SK-N-SH treated with all-trans-retinoic acid at 6 μM for 48 hours (cell line): ENCODE data around the gene PPP1R14D.

Experiments used
- ARNTL ChIP-seq: fragments of 450-650 bp; formaldehyde crosslinking; IDR thresholded peaks from 2 replicates; pipeline ENCODE4 v1.5.0; 2020; ENCODE audit warnings: low read depth, mild to moderate bottlenecking, moderate library complexity, borderline replicate concordance
- BACH2 ChIP-seq: fragments of 250-450 bp; sonication (Bioruptor Pico); IDR thresholded peaks from 2 replicates; pipeline ENCODE4 v1.9.0; 2021; ENCODE audit warnings: mild to moderate bottlenecking, borderline replicate concordance
- CREB5 ChIP-seq: fragments of 250-450 bp; sonication (Bioruptor Pico); IDR thresholded peaks from 2 replicates; pipeline ENCODE4 v1.5.1; 2020; ENCODE audit warnings: low read depth, mild to moderate bottlenecking, moderate library complexity
- GLIS3 ChIP-seq: fragments of 250-450 bp; sonication (Bioruptor Pico); IDR thresholded peaks from 2 replicates; pipeline ENCODE4 v1.5.0; 2020; ENCODE audit warnings: mild to moderate bottlenecking, moderate library complexity
- PATZ1 ChIP-seq: fragments of 250-450 bp; sonication (Bioruptor Pico); IDR thresholded peaks from 2 replicates; pipeline ENCODE4 v1.8.0; 2020; ENCODE audit warnings: mild to moderate bottlenecking, moderate library complexity, borderline replicate concordance
- PPARA ChIP-seq: fragments of 250-450 bp; sonication (Bioruptor Pico); IDR thresholded peaks from 2 replicates; pipeline ENCODE4 v1.5.0; 2020; ENCODE audit warnings: mild to moderate bottlenecking, borderline replicate concordance
- SNAI2 ChIP-seq: fragments of 250-450 bp; sonication (Bioruptor Pico); IDR thresholded peaks from 2 replicates; pipeline ENCODE4 v1.5.0; 2020; ENCODE audit warnings: mild to moderate bottlenecking, moderate library complexity
- TCF4 ChIP-seq: fragments of 250-450 bp; sonication (Bioruptor Pico); IDR thresholded peaks from 2 replicates; pipeline ENCODE4 v1.8.0; 2021; ENCODE audit warnings: mild to moderate bottlenecking, moderate library complexity, borderline replicate concordance
- ZC3H10 ChIP-seq: fragments of 250-450 bp; sonication (Bioruptor Pico); IDR thresholded peaks from 2 replicates; pipeline ENCODE4 v1.5.1; 2021; ENCODE audit warnings: mild to moderate bottlenecking, moderate library complexity
- ZFP3 ChIP-seq: fragments of 250-450 bp; sonication (Bioruptor Pico); IDR thresholded peaks from 2 replicates; pipeline ENCODE4 v1.5.0; 2020; ENCODE audit warnings: mild to moderate bottlenecking, moderate library complexity

GRCh38 chr15:40828447-40829036, at the start of gene PPP1R14D:
- TF ChIP-seq CREB5 (CRISPR knock-in tag) (no peak), ARNTL (CRISPR knock-in tag) (no peak), BACH2 (CRISPR knock-in tag) (no peak), ZC3H10 (CRISPR knock-in tag) (no peak), PPARA (CRISPR knock-in tag) (no peak), TCF4 (CRISPR knock-in tag) (no peak), SNAI2 (no peak), PATZ1 (CRISPR knock-in tag) (no peak), GLIS3 (CRISPR knock-in tag) (no peak), ZFP3 (CRISPR knock-in tag) (no peak)
